Mononuclear cell (primary cell): Measurements from ENCODE around the gene KCNQ1. TPM values are rescaled to one million over a fixed set of nuclear protein-coding genes. Genes with fewer than 3 reads are reported as not detected.

ENCODE experiments used
- H3K27me3 ChIP-seq: 2 replicates; pipeline ENCODE4 v1.6.0; 2011; ENCODE audit warnings: low read length, control low read depth; ENCODE audit not compliant: insufficient read depth
- H3K4me1 ChIP-seq: 2 replicates; pipeline ENCODE4 v1.5.1; 2011; ENCODE audit warnings: mild to moderate bottlenecking, low read length, control low read depth; ENCODE audit not compliant: insufficient read depth
- H3K4me3 ChIP-seq: 2 replicates; pipeline ENCODE4 v1.5.1; 2011; ENCODE audit warnings: mild to moderate bottlenecking, low read length, moderate library complexity
- H3K9me3 ChIP-seq: 2 replicates; pipeline ENCODE4 v1.5.1; 2011; ENCODE audit warnings: low read depth, mild to moderate bottlenecking, control low read depth, low read length
- total RNA-seq: library from RNA; depleted of rRNA; stranded (reverse); fragments of >200 nt; gene quantifications from one replicate; pipeline ENCODE4 v1.2.3, GENCODE V29; 2012

Gene KCNQ1
- total RNA-seq, 1 donor = 12.7 TPM

DNA sequence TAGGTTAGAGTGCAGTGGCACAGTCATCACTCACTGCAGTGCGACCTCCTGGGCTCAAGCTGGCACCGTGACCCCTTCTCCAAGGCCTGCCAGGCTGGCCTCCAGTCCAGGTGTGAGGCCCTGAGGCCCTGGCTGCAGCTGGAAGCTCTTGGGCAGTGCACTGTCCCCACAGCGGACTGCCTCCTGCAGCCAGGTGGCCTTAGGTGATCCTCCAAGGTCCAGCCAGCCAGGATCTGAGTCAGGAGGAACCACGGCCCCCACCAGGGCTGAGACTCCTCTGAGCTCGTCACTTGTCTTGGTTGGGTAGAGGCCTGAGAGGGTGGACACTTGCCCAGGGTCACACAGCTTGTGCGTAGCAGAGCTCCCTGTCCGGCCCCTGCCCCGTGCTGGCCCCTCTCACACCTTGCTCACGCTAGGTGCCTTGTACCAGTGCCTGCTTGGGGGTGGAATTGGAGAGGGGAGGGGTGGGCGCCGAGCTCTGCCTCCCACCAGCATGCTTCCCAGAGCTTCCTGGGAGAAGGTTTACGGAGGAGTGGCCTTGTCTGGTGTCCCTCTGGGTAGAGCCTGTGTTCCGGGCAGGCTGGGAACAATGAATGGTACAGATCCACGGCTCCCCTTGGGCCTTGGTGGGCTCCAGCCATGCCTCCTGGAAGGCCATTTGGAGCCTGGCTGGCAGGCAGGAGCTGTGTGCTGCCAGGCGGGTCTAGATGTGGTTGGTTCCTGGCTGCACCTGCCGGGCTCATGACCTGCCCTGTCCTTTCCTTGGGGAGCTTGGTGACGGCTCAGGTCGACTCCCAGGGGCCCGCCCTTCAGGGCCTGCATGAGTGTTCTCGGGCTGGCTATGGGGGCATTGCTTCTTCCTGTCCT is 20.6 kb downstream of the KCNQ1 start:
- Histone ChIP-seq H3K27me3 (no peaks in the 10 kb centered on the region), H3K9me3 (no peaks in the 10 kb centered on the region), H3K4me1 (peaks cover 34% of the 10 kb centered on the region), H3K4me3 (no peak overlapping the region)

DNA sequence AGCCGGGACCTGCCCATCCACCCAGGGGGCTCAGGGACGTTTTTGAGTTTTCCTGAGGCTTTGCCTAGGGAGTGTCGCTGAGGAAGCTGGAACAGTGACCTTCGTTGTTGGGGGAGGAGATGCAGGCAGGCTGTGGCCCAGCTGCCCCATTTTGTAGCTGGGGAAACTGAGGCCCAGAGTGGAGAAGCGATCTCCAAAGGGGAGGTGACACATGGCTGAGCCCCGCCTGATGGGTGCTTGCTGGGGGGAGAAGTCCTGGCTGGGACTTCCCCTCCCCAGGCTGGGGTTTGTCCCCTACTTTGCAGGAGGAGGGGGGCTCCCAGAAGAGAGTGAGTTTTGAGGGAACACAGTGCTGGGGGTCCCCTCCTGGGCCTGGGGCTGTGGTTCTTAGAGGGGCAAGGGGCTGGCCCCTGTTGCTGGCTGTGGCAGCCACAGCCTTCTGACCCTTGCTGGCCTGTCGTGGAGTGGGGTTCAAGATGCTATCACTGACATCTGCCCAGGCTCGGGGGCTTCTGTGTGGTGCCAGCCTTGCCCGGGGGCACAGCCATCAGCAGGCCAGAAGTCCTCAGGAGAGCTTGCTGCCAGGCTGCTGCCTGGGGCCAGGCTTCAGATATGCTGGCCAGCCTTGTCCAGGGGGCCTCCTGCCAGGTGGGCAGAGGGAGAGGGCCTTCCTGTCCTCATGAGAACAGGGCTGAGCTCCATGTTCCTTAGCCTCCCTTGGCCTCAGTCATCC is 21.4 kb downstream of the KCNQ1 start:
- peaks cover 34% of the 10 kb centered on the region for H3K4me1 ChIP-seq
- H3K27me3 ChIP-seq = no peaks in the 10 kb centered on the region
- no peaks in the 10 kb centered on the region for H3K9me3 ChIP-seq
- H3K4me3 ChIP-seq = no peak overlapping the region

DNA sequence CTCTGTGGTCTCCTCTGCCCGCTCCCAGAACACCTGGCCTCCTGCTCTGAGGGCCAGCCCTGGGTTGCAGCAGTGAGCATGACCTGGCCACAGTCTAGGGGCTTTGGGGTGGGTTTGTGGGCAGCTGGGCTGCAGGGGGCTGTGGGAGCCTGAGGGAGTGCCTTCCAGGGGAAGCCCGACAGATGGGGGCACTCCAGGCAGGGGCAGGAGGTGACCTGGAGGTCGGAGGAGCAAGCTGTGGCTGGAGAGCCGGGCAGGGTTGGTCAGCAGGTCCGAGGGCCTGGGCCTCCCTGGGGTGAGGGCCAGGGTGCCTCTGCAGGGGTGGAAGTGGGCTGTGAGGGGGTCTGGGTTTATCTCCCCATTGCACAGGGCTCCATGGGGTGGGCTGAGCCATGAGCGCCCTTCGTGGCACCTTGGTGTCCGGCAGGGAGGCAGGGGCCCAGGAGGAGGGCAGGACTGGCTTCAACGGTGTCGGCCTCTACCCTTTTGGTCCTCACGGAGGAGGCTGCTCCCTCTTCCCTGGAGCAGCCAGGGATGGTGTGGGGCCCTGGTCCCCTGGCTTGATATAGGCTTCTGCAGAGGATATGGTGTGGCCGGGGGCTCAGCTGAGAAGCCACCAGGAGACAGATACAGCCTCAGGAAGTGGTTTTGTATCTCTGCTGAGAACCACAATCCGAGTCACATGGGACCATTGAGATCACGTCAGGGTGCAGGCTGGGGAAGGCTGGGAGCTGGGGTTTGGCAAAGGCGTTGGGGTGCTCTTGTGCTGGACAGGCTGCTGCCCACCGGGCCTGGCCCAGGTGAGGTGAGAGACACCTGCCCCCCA is 22.3 kb downstream of the KCNQ1 start:
- no peaks in the 10 kb centered on the region for H3K9me3 ChIP-seq
- H3K4me3 ChIP-seq = no peak overlapping the region
- peaks cover 34% of the 10 kb centered on the region for H3K4me1 ChIP-seq
- H3K27me3 ChIP-seq = no peaks in the 10 kb centered on the region

DNA sequence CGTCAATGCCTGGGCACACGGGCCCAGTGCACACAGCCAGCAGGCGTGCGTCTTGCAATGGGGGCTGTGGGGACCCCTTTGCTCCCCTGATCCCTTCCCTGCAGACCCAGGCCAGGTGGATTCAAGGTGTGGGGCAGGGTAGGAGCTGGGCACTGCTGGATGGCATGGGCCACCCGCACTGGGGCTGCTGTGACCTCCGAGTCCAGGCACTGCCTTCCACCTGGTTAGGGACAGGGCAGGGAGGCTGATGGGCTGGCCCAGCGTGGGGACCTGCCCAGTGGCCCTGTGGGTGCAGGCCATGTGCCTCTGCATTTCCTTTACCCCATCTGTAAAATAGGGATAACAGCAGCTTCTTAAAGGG is 22.9 kb downstream of the KCNQ1 start:
- Histone ChIP-seq H3K9me3 (no peaks in the 10 kb centered on the region), H3K4me1 (peaks cover 34% of the 10 kb centered on the region), H3K27me3 (no peaks in the 10 kb centered on the region), H3K4me3 (no peak overlapping the region)

DNA sequence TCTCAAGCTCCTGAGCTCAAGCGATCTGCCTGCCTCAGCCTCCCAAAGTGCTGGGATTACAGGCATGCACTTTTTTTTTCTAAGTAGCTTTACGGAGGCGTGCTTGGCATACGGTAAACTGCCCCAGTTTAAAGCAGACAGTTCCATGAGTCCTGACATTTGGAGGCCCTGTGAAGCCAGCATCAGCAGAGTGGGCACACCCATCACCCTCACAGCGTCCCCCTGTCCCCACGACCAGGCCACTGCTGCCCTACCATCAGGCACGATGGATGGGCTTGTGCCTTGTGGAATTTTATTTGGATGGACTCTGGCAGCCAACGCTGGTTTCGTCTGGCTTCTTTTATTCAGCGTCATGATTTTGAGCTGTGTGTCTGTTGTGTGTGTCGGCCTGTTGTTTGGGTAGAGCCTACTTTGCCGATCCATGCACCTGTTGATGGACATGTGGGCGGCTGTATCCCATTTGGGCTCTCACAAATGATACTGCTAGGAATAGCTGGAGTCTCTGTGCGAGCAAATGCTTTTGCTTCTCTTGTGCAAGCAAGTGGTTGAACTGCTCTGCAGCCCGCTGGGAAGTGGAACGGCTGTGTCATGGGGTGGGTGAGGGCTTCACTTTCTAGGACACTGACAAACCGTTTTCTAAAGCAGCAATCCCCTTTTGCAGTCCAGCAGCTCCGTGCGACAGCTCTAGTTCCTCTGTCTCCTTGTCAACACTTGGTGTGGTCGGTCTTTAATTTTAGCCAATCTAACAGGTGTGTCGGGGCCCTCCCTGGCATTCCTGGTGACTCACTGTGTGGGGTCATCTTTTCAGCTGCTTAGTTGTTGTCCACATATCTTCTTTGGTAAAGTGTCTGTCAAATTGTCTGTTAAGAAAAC is 23.8 kb downstream of the KCNQ1 start:
- Histone ChIP-seq H3K4me1 (peaks cover 34% of the 10 kb centered on the region), H3K4me3 (no peak overlapping the region), H3K27me3 (no peaks in the 10 kb centered on the region), H3K9me3 (no peaks in the 10 kb centered on the region)

DNA sequence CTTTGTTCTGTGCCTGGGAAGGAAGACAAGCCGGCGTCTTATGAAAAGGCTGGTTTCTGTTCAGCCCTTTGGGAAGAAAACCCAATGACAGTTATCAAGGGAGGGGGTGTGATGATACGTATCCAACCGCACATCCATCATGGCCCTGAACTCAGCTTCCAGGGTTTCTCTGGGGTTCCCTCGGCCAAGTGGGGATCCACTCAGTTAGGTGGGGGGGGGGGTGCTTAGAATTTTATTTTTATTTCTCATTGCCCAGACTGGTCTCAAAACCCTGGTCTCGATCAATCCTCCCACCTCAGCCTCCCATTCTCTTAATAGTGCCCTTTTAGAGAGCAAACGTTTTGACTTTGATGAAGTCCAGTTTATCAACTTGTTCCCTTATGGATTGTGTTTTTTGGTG is 25.7 kb downstream of the KCNQ1 start:
- H3K4me1 ChIP-seq = peaks cover 34% of the 10 kb centered on the region
- H3K4me3 ChIP-seq = no peak overlapping the region
- H3K9me3 ChIP-seq = no peaks in the 10 kb centered on the region
- H3K27me3 ChIP-seq = no peaks in the 10 kb centered on the region

DNA sequence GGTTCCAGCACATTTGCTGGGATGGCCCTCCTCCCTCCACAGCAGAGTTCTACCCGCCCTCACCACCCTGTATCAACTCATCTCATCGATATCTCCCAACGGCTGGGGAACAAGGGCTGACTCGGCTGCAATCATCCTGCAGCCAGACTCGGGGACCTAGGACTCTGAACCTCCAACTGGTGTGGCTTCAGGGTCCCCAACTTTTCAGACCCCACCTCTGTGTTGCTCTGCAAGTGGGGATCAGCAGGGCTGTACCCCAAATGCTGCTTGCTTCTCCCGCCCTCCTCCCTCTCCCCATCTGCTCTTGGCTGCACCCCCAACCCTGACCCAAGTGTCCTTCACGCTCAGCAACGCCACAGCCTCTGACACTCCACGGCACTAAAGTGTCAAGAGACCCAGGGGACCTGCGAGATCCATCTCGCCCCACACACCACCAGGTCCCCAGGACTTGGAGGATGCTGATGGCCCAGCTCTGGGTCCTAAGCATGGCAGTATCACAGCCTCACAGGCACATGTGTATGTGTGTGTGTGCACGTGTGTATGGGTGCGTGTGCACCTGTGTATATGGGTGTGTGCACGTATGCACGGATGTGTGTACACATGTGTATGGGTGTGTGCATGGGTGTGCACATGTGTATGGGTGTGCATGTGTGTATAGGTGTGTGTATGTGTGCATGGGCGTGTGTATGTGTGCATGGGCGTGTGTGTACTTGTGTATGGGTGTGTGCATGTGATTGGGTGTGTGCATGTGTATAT is 26.4 kb downstream of the KCNQ1 start:
- no peaks in the 10 kb centered on the region for H3K27me3 ChIP-seq
- H3K4me3 ChIP-seq = no peak overlapping the region
- H3K9me3 ChIP-seq = no peaks in the 10 kb centered on the region
- H3K4me1 ChIP-seq = peaks cover 27% of the 10 kb centered on the region

DNA sequence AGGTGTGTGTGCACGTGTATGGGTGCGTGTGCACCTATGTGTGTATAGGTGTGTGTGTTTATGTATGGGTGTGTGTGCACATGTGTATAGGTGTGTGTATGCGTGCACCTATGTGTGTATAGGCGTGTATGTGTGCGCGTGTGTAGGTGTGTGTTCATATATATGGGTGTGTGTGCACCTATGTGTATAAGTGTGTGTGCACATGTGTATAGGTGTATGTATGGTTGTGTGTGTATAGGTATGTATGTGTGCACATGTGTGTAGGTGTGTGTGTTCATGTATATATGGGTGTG is 26.9 kb downstream of the KCNQ1 start:
- Histone ChIP-seq H3K4me3 (no peak overlapping the region), H3K9me3 (no peaks in the 10 kb centered on the region), H3K27me3 (no peaks in the 10 kb centered on the region), H3K4me1 (peaks cover 21% of the 10 kb centered on the region)

DNA sequence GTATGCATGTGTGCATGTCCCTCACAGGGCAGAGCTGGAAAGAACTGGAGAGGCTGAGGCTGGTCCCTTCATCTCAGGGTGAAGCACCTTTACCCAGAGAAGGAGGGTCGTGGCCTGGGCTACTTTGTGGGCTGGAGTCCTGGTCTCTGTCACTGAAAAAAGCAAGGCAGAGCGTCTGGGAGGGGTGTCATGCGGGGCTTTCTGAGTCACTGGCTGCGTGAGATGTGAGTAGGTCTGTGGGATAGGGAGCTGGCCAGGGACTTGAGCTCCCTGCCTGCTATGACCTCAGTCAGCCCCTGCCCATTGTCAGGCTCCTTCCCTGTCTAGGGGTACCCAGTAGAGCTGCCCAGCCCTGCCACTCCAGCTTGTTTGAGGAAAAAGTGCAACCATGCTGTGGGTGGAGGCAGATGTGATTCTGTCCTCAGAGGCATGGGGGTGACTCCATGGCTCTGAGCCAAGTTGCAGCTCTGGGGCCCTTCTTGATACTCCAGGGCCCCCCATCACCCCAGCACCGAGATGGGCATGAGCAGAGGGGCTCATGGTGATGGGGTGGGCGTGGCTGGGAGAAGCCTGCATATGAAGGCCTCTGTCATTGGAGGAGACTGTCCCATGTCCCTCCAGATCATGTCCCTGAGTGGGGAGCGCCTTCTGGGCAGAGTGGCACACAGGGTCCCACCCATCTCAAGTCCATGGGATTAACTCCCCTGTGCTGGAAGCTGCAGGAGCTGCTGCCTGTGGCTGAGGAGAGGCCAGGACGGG is 27.8 kb downstream of the KCNQ1 start:
- H3K4me3 ChIP-seq = no peak overlapping the region
- H3K4me1 ChIP-seq = peaks cover 13% of the 10 kb centered on the region
- H3K9me3 ChIP-seq = no peaks in the 10 kb centered on the region
- H3K27me3 ChIP-seq = no peaks in the 10 kb centered on the region

DNA sequence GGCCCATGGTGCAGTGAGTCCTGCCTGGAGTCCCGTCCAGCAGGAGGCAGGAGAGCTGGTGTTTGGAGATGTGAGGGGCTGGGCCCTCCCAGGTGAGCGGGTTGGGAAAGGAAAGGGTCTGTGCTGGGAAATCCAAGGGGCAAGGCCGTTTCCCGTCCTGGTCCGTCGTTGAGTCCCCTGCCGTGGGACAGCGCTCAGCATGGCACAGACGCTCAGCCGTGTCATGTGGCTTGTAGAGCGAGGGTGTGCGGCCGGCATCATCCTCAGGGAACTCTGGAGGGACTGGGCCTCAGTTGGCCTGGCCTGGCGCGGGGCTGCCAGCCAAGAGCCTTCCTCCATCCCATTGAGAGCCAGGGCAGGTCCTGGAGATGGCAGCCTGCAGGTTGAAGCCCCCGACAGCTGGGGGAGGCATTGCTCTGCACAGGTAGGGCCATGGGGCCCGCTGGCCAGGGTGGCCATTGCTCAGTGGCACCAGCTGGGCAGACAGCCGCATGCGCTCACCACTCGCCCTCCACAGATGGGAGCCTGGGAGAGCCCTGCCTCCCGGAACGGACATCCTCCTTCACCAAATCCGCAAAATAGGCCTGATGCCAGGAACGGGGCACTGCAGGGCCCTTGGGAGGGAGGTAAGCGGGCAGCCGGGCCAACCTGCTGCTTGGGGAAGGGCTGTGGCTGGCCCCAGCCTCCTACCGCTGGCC is 28.7 kb downstream of the KCNQ1 start:
- Histone ChIP-seq H3K9me3 (no peaks in the 10 kb centered on the region), H3K4me1 (peaks cover 4% of the 10 kb centered on the region), H3K27me3 (no peaks in the 10 kb centered on the region), H3K4me3 (no peak overlapping the region)

DNA sequence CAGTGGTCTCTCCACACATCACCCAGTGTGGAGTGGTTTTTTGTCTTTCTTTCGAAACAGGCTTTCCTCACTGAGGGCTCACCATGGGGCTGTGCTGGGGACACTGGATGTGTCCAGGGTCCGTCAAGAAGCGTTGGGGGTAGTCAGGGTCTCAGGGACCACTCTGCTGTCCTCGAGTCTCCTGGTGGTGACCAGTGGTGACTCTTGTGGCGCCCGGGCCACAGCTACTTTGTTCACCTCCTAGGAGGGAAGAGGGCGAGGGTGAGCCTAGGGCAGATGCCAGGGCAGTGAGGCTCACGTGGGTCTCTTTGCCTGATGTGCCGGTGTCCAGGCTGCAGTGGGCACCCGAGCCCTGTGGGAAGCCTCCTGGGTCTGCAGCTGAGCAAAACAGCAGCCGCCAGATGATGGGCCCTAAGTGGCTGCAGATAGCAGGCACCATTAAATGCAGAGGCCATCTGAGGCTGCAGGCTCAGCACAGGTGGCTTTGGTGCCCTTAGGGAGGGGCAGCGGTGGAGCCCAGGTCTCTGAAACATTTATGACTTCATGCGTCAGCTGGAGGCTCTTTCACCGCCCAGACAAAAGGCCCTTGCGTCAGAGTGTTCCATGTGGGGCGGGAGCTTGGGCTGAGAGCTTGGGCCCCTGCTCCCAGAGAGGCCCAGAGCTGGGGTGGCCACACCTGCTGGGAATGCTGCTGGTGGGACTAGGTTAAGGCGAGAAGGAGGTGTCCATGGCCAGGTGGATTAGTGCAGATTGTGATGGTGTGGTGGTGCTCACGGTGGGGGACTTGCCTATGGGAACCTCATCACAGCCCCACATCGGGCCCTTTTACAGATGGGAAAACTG is 29.5 kb downstream of the KCNQ1 start:
- H3K9me3 ChIP-seq = no peaks in the 10 kb centered on the region
- peaks cover under 1% of the 10 kb centered on the region for H3K4me1 ChIP-seq
- no peak overlapping the region for H3K4me3 ChIP-seq
- no peaks in the 10 kb centered on the region for H3K27me3 ChIP-seq

DNA sequence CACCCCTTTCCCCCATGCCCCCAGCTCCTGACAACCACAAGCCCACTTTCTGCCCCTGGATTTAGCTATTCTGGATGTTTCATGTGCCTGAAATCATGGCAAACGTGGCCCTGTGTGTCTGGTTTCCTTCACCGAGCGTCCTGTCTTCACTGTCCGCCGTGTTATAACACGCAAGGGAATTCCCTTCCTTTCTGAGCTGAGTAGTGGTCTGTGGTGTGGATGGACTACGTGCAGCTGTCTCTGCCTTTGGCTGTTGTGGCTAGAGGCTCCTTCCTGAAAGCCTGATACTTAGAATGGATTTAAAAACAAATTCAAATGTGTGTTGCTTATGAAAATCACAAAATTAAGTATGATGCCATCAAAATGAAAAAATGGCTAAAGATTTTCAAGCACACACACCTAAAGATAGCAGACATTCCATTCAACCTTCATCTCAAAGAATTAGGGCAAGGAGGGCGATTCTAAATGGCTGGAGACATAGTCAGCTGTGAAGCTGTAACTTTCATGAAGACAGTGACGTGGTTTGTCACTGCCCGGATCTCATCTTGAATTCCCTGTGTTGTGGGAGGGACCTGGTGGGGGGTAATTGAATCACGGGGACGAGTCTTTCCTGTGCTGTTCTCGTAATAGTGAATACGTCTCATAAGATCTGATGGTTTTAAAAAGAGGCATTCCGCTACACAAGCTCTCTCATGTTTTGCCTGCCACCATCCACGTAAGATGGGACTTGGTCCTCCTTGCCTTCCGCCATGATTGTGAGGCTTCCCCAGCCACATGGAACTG is 30.5 kb downstream of the KCNQ1 start:
- H3K4me1 ChIP-seq = peaks cover 11% of the 10 kb centered on the region
- H3K4me3 ChIP-seq = no peak overlapping the region
- H3K9me3 ChIP-seq = no peaks in the 10 kb centered on the region
- no peaks in the 10 kb centered on the region for H3K27me3 ChIP-seq
